SU-DHL-6 (cell line): ENCODE data around the gene CDK14.
A peak's percentile ranks its signal among the peaks of the same experiment; 100 is the strongest.

ENCODE experiments used
- H2AFZ ChIP-seq: fragments of 200-600 bp; sonication (generic); 2 replicates; pipeline ENCODE4 v1.6.1; 2014; ENCODE audit warnings: low read depth, mild to moderate bottlenecking, moderate library complexity, mixed read lengths, antibody characterized with exemption, low read length; ENCODE audit not compliant: severe bottlenecking
- H3F3A ChIP-seq: fragments of 200-600 bp; shearing (Covaris generic); 2 replicates; pipeline ENCODE4 v1.6.0; 2016; ENCODE audit warnings: antibody characterized with exemption, mild to moderate bottlenecking; ENCODE audit not compliant: insufficient read depth
- H3K27ac ChIP-seq: fragments of 200-600 bp; sonication (generic); 2 replicates; pipeline ENCODE4 v1.5.1; 2016; ENCODE audit warnings: low read depth, mild to moderate bottlenecking, low read length, moderate library complexity, mixed read lengths
- H3K27me3 ChIP-seq: fragments of 200-600 bp; sonication (generic), shearing (Covaris generic); 2 replicates; pipeline ENCODE4 v1.6.0; 2014; ENCODE audit warnings: mild to moderate bottlenecking, low read length
- H3K36me3 ChIP-seq: fragments of 200-600 bp; sonication (generic); 2 replicates; pipeline ENCODE4 v1.6.1; 2014; ENCODE audit warnings: mild to moderate bottlenecking, low read length, mixed read lengths
- H3K4me2 ChIP-seq: fragments of 300-600, 200-600 bp; shearing (Covaris generic), sonication (generic); 2 replicates; pipeline ENCODE4 v1.6.0; 2014; ENCODE audit warnings: low read length, low read depth, mild to moderate bottlenecking; ENCODE audit not compliant: poor library complexity, severe bottlenecking
- H3K4me3 ChIP-seq: fragments of 200-600 bp; sonication (generic); 2 replicates; pipeline ENCODE4 v1.5.1; 2014; ENCODE audit warnings: antibody characterized with exemption, low read length, mild to moderate bottlenecking, mixed read lengths; ENCODE audit not compliant: insufficient read depth, poor library complexity, severe bottlenecking
- H3K79me2 ChIP-seq: fragments of 200-600 bp; sonication (generic); 2 replicates; pipeline ENCODE4 v1.6.1; 2014; ENCODE audit warnings: mild to moderate bottlenecking, low read length, moderate library complexity; ENCODE audit not compliant: insufficient read depth
- H3K9ac ChIP-seq: fragments of 200-600 bp; sonication (generic); 2 replicates; pipeline ENCODE4 v1.7.0; 2014; ENCODE audit warnings: mild to moderate bottlenecking, low read length
- H3K9me2 ChIP-seq: fragments of 200-600 bp; sonication (generic); replicated peaks from 2 replicates; pipeline ENCODE4 v1.6.1; 2014; ENCODE audit warnings: low read length; ENCODE audit not compliant: insufficient read depth
- H3K9me3 ChIP-seq: fragments of 200-600 bp; sonication (generic); 2 replicates; pipeline ENCODE4 v1.6.1; 2014; ENCODE audit warnings: low read length, mixed read lengths; ENCODE audit not compliant: insufficient read depth
- H4K20me1 ChIP-seq: fragments of 200-600 bp; sonication (generic); 2 replicates; pipeline ENCODE4 v1.6.1; 2014; ENCODE audit warnings: low read depth, mild to moderate bottlenecking, antibody characterized with exemption, low read length, moderate library complexity, mixed read lengths
- CTCF ChIP-seq: fragments of 200-600 bp; sonication (generic); IDR thresholded peaks from one replicate; pipeline ENCODE4 v1.5.1; 2017; ENCODE audit warnings: antibody characterized with exemption, mild to moderate bottlenecking, low read length, moderate library complexity; ENCODE audit not compliant: insufficient read depth, poor library complexity, severe bottlenecking
- EZH2phosphoT487 ChIP-seq: fragments of 200-600 bp; sonication (generic), shearing (Covaris generic); conservative IDR thresholded peaks from 2 replicates; pipeline ENCODE4 v1.6.1; 2018; ENCODE audit warnings: mild to moderate bottlenecking, antibody characterized with exemption, low read length, moderate library complexity, mixed read lengths

Gene CDK14

DNA sequence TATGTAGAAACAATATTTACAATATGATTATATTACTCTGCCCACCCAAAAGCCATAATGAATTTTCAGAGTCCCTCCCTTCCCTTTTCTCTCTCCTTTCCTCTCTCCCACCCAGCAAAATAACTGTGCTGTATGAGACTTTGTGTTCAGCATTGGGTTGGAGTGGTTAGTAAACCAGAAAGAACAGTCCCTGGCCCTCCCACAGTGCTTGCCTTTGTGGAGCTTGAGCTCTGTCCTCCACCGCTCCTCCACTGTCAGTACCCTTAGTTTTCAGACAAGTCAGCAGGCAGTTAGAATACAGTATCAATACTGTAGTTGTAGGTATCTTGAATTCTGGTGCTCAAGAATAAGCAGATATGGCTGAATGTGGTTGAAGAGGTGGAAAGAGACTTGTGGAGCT is 92.7 kb downstream of the CDK14 start:
- no peak overlapping the region for H3K9ac ChIP-seq
- H3K9me2 ChIP-seq = no peaks in the 10 kb centered on the region
- no peak for TF ChIP-seq EZH2phosphoT487
- no peak for TF ChIP-seq CTCF
- H3K27ac ChIP-seq = no peak overlapping the region
- no peaks in the 10 kb centered on the region for H3K36me3 ChIP-seq
- no peak overlapping the region for H2AFZ ChIP-seq
- no peaks in the 10 kb centered on the region for H3K9me3 ChIP-seq
- H4K20me1 ChIP-seq = no peaks in the 10 kb centered on the region
- no peaks in the 10 kb centered on the region for H3K79me2 ChIP-seq
- H3K4me2 ChIP-seq = no peak overlapping the region
- no peak overlapping the region for H3K4me3 ChIP-seq
- no peaks in the 10 kb centered on the region; the same call in 1 of the 2 replicates for H3K27me3 ChIP-seq
- H3F3A ChIP-seq = peaks cover 6% of the 10 kb centered on the region; the same call in 1 of the 2 replicates

DNA sequence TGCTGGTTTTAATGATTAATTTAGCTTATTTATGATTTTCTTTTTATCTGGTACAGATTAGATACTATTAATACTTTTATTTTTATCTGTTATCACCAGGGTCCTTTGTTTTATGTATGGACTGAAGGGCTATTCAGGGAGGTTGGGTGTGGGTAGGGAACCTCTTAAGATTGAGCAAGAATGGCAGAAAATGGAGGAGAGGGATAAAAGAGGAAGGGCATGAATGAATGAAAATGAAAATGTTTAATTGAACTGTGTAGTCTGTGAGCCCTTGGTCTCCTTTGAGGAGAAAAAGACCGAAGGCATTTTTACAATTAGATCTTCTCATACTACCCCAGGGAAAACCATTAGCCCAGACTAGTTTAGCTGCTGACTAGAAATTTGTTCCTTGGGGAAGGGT is 93.1 kb downstream of the CDK14 start:
- Histone ChIP-seq H3K9me3 (no peaks in the 10 kb centered on the region), H3F3A (peaks cover 6% of the 10 kb centered on the region; the same call in 1 of the 2 replicates), H3K27me3 (no peaks in the 10 kb centered on the region; the same call in 1 of the 2 replicates), H3K4me3 (no peak overlapping the region), H4K20me1 (no peaks in the 10 kb centered on the region), H3K4me2 (no peak overlapping the region), H3K79me2 (no peaks in the 10 kb centered on the region), H3K9me2 (no peaks in the 10 kb centered on the region), H3K9ac (no peak overlapping the region), H3K36me3 (no peaks in the 10 kb centered on the region), H2AFZ (no peak overlapping the region), H3K27ac (no peak overlapping the region)
- no peak for TF ChIP-seq CTCF
- TF ChIP-seq EZH2phosphoT487 = no peak

GRCh38 chr7:90690159-90690858 is 94.2 kb downstream of the CDK14 start:
- H3K9ac ChIP-seq = no peak overlapping the region; the same call in 1 of the 2 replicates
- H3K9me2 ChIP-seq = no peaks in the 10 kb centered on the region
- peaks cover 6% of the 10 kb centered on the region; the same call in 1 of the 2 replicates for H3F3A ChIP-seq
- H3K27ac ChIP-seq = no peak overlapping the region
- H3K4me3 ChIP-seq = no peak overlapping the region
- H3K27me3 ChIP-seq = no peaks in the 10 kb centered on the region; the same call in 1 of the 2 replicates
- no peaks in the 10 kb centered on the region for H3K79me2 ChIP-seq
- no peaks in the 10 kb centered on the region for H4K20me1 ChIP-seq
- H3K36me3 ChIP-seq = no peaks in the 10 kb centered on the region
- TF ChIP-seq CTCF (peak; percentile 65), EZH2phosphoT487 (no peak)
- H2AFZ ChIP-seq = no peak overlapping the region
- H3K9me3 ChIP-seq = no peaks in the 10 kb centered on the region
- peak overlapping the region; percentile 54 for H3K4me2 ChIP-seq
